PFSK-1 (cell line): ENCODE measurements around the gene CD4.

Experiments used
- FOXP2 ChIP-seq: optimal IDR thresholded peaks from 2 replicates; pipeline ENCODE3; 2011; ENCODE audit warnings: borderline replicate concordance, control low read depth, inconsistent platforms; ENCODE audit not compliant: insufficient read depth; ENCODE audit errors: extremely low read length, extremely low read depth
- POLR2AphosphoS5 ChIP-seq: IDR thresholded peaks from 2 replicates; pipeline ENCODE4 v1.6.1; 2012; ENCODE audit warnings: low read depth, mild to moderate bottlenecking, control low read depth, low read length, moderate library complexity
- REST ChIP-seq, 2 experiments: IDR thresholded peaks; 2 replicates each; pipeline versions ENCODE4 v1.6.1 to v1.8.0; 2011 to 2012; ENCODE audit warnings: low read depth in 2 of 2, low read length in 2 of 2, control low read depth in 1 of 2, inconsistent platforms in 1 of 2, mild to moderate bottlenecking in 1 of 2, moderate library complexity in 1 of 2; ENCODE audit not compliant: insufficient read depth in 1 of 2
- SIN3A ChIP-seq: IDR thresholded peaks from 2 replicates; pipeline ENCODE4 v1.6.1; 2012; ENCODE audit warnings: mild to moderate bottlenecking, low read length, moderate library complexity, borderline replicate concordance; ENCODE audit not compliant: insufficient read depth
- TAF1 ChIP-seq: IDR thresholded peaks from 2 replicates; pipeline ENCODE4 v1.6.1; 2012; ENCODE audit warnings: low read length, control low read depth, borderline replicate concordance; ENCODE audit not compliant: insufficient read depth

CD4 gene

GRCh38 chr12:6767353-6768319, 21.7 kb upstream of the CD4 start:
- TF ChIP-seq REST (IDR thresholded peaks at IDR 0.05; ENCODE audit: insufficient read depth in 1 of 2, low read depth in 2 of 2, low read length in 2 of 2) (no peak), POLR2AphosphoS5 (no peak), TAF1 (no peak), SIN3A (no peak), FOXP2 (no peak)

DNA sequence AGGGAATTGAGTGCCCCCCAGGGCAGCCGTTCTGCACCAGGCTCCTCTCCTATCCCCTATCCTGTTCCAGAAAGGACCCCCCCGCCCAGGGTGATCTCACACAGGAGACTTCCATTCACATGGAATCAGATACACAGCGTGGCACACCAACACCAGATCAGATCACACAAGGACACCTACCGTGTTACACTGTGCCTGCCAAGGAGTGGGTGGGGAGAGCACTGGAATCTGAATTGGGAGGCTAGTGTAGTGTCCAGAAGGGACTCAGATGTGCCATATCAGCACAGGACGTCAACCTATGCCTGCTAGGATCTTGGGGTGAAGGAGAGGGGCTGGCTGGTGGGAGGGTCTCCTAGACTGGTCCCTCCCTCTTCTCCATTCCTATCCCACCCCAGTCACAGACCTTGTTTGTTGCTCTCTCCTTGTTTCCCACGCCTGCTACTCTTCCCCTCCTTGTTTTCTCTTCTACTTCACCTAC, 20.9 kb upstream of the CD4 start:
- TF ChIP-seq SIN3A (no peak), FOXP2 (no peak), POLR2AphosphoS5 (no peak), TAF1 (no peak), REST (IDR thresholded peaks at IDR 0.05; ENCODE audit: insufficient read depth in 1 of 2, low read depth in 2 of 2, low read length in 2 of 2) (no peak)

DNA sequence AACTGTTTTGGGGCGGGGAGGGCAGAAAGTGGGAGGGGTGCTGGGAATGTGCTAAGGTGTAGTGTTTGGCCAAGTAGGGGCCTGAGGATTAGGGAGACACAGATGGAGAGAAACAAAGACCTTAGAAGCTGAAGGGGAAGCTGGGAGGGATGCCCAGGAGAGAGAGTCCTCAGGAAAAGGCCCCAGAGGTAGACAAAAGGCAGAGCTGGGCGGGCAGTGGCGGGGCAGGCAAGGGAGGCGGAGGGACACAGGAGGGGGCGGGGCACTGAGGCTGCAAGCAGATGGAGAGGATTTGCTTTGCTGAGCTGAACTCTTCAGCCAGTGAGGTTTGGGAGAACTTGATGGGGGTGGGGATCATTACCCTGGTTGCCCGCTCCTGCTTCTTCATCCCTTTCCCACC, 20.3 kb upstream of the CD4 start:
- no peak for TF ChIP-seq REST (IDR thresholded peaks at IDR 0.05; ENCODE audit: insufficient read depth in 1 of 2, low read depth in 2 of 2, low read length in 2 of 2)
- no peak for TF ChIP-seq FOXP2
- TF ChIP-seq TAF1 = no peak
- no peak for TF ChIP-seq POLR2AphosphoS5
- TF ChIP-seq SIN3A = no peak

DNA sequence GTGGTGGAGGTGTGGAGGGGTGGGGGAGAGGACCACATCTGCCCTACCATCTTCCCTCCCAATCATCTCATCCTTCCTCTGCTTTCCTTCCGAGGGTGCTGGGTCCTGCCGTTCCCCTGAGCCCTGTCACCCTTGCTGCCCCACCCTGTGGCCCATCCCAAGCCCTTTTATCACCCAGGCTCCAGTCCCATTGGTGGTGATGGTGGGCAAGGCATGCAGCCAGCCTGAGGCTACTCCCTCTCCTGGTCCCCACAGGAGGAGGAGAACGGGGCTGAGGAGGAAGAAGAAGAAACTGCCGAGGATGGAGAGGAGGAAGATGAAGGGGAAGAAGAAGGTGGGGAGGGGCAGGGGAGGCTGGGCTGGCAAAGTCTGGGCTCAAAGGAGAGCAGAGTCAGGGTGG, 19.7 kb upstream of the CD4 start:
- TF ChIP-seq FOXP2 (no peak), REST (IDR thresholded peaks at IDR 0.05; ENCODE audit: insufficient read depth in 1 of 2, low read depth in 2 of 2, low read length in 2 of 2) (no peak), SIN3A (no peak), POLR2AphosphoS5 (no peak), TAF1 (no peak)
